Stomach (tissue), 9 donors: ENCODE results near the gene TTC29. TPM values are rescaled to one million over a fixed set of nuclear protein-coding genes. Genes with fewer than 3 reads are reported as not detected.

ENCODE experiments used
- DNase-seq, 2 donors: peaks; one replicate each; pipeline versions ENCODE4 v3.0.0 to v3.0.0-alpha.2; 2013 to 2019
- H3K27ac ChIP-seq, 5 donors: fragments of 200-600 bp in 4 of 5; sonication (generic) in 4 of 5; one replicate each; pipeline ENCODE4 v1.5.1; 2013 to 2019; ENCODE audit warnings: mild to moderate bottlenecking in 1 of 5, moderate library complexity in 1 of 5
- H3K27me3 ChIP-seq, 3 donors: fragments of 200-600 bp; sonication (generic); one replicate each; pipeline ENCODE4 v1.5.1; 2017 to 2019; ENCODE audit warnings: mixed run types in 1 of 3
- H3K36me3 ChIP-seq, 4 donors: fragments of 200-600 bp; sonication (generic); 1 replicate in 3 of 4; 2 replicates in 1 of 4; pipeline ENCODE4 v1.5.1; 2016 to 2019
- H3K4me1 ChIP-seq, 4 donors: fragments of 200-600 bp; sonication (generic); one replicate each; pipeline ENCODE4 v1.5.1; 2016 to 2019
- H3K4me3 ChIP-seq, 4 donors: fragments of 200-600 bp; sonication (generic) in 3 of 4; one replicate each; pipeline ENCODE4 v1.5.1; 2016 to 2019; ENCODE audit warnings: mild to moderate bottlenecking in 1 of 4
- H3K9me3 ChIP-seq, 4 donors: fragments of 200-600 bp; sonication (generic); one replicate each; pipeline ENCODE4 v1.5.1; 2016 to 2019
- CTCF ChIP-seq, 7 experiments: fragments of 450-650 bp in 4 of 7; fragments of 200-600 bp in 3 of 7; sonication (generic) in 3 of 7; IDR thresholded peaks; one replicate each; pipeline ENCODE4 v1.5.1; 2016 to 2019; ENCODE audit warnings: antibody characterized with exemption in 7 of 7, control low read depth in 2 of 7, mild to moderate bottlenecking in 1 of 7
- EP300 ChIP-seq: sonication (generic); formaldehyde crosslinking; IDR thresholded peaks from one replicate; pipeline ENCODE4 v1.6.1; 2017; ENCODE audit warnings: antibody characterized with exemption
- POLR2A ChIP-seq, 4 donors: fragments of 450-650 bp; IDR thresholded peaks; one replicate each; pipeline ENCODE4 v1.6.1; 2016; ENCODE audit warnings: antibody characterized with exemption in 4 of 4, control low read depth in 2 of 4, mild to moderate bottlenecking in 1 of 4, moderate library complexity in 1 of 4
- POLR2AphosphoS5 ChIP-seq, 3 donors: sonication (generic); formaldehyde crosslinking; IDR thresholded peaks; one replicate each; pipeline ENCODE4 v1.6.1; 2016; ENCODE audit warnings: antibody characterized with exemption in 3 of 3
- WGBS, 5 donors: extraction: QIAGEN DNeasy Blood & Tissue Kit in 3 of 5; methylation state at CpG; one replicate each; pipeline versions ENCODE4 v1.1.5 to v1.1.7; 2013 to 2018; 5-methylcytosine and 5-hydroxymethylcytosine counted together
- intact Hi-C: fragments of 100-400 bp; cut with DNase I; formaldehyde crosslinking; loops from one replicate; pipeline ENCODE4 v1.15.1; 2023; ENCODE audit warnings: low total_unique reads
- polyA plus RNA-seq, 3 donors: library from polyadenylated mRNA; stranded (reverse); fragments of 200-250 nt; gene quantifications; one replicate each; pipeline ENCODE4 v1.2.3, GENCODE V29; 2013
- total RNA-seq, 5 donors: library from RNA; depleted of rRNA; stranded (reverse); fragments of >200 nt; gene quantifications; one replicate each; pipeline versions ENCODE4 v1.1.0 to v1.2.3, GENCODE V29; 2014 to 2016
- donor health status: healthy with polysubstance abuse.
- donor health status: Bipolar disorder and iron deficiency.
- donor health status: healthy.

Gene TTC29
- total and polyA plus RNA-seq, 8 donors = 0.37 TPM; not detected in 7

GRCh38 chr4:146883070-146883469, 62.6 kb downstream of the TTC29 start:
- no peak for DNase-seq
- H3K36me3 ChIP-seq = no peaks in the 10 kb centered on the region
- no peaks in the 10 kb centered on the region for H3K9me3 ChIP-seq
- H3K27me3 ChIP-seq = no peaks in the 10 kb centered on the region
- no peaks in the 10 kb centered on the region for H3K4me1 ChIP-seq
- TF ChIP-seq POLR2A (IDR thresholded peaks at IDR 0.05) (no peak), CTCF (IDR thresholded peaks at IDR 0.05) (no peak), EP300 (no peak)
- no peak overlapping the region for H3K27ac ChIP-seq
- 82 to 89% (median 85%) methylated on average over 3 of the region's 3 CpGs for WGBS, 5 donors
- no peak overlapping the region for H3K4me3 ChIP-seq
- intact Hi-C loops = no loop called here

- DNase-seq = no peak
- TF ChIP-seq EP300 (no peak), POLR2A (IDR thresholded peaks at IDR 0.05) (no peak), POLR2AphosphoS5 (IDR thresholded peaks at IDR 0.05) (no peak), CTCF (IDR thresholded peaks at IDR 0.05) (no peak)
- no peaks in the 10 kb centered on the region for H3K4me1 ChIP-seq
- intact Hi-C loops = no loop called here
- no peak overlapping the region for H3K27ac ChIP-seq
- no peaks in the 10 kb centered on the region for H3K27me3 ChIP-seq
- WGBS, 5 donors = 45 to 69% (median 54%) methylated on average over 3 of the region's 3 CpGs
- H3K36me3 ChIP-seq = no peaks in the 10 kb centered on the region
- H3K9me3 ChIP-seq = no peaks in the 10 kb centered on the region
- no peak overlapping the region for H3K4me3 ChIP-seq
These were observed 88.4 kb downstream of the TTC29 start for GRCh38 chr4:146857298-146857697.

- DNase-seq = no peak
- H3K9me3 ChIP-seq = no peaks in the 10 kb centered on the region
- TF ChIP-seq EP300 = no peak
- TF ChIP-seq POLR2AphosphoS5 (IDR thresholded peaks at IDR 0.05) = no peak
- TF ChIP-seq POLR2A (IDR thresholded peaks at IDR 0.05) = no peak
- TF ChIP-seq CTCF (IDR thresholded peaks at IDR 0.05) = no peak
- 78 to 96% (median 86%) methylated on average over 4 of the region's 4 CpGs for WGBS, 5 donors
- no peak overlapping the region for H3K27ac ChIP-seq
- intact Hi-C loops = no loop called here
- no peaks in the 10 kb centered on the region for H3K4me1 ChIP-seq
- H3K4me3 ChIP-seq = no peak overlapping the region
- H3K27me3 ChIP-seq = no peaks in the 10 kb centered on the region
- no peaks in the 10 kb centered on the region for H3K36me3 ChIP-seq
These were observed 89.9 kb downstream of the TTC29 start for GRCh38 chr4:146855761-146856160.

GRCh38 chr4:146852360-146852759, 93.3 kb downstream of the TTC29 start:
- no peaks in the 10 kb centered on the region for H3K27me3 ChIP-seq
- no peak for DNase-seq
- H3K27ac ChIP-seq = no peak overlapping the region
- no peak overlapping the region for H3K4me3 ChIP-seq
- H3K9me3 ChIP-seq = no peaks in the 10 kb centered on the region
- intact Hi-C loops = no loop called here
- no peaks in the 10 kb centered on the region for H3K4me1 ChIP-seq
- 37 to 54% (median 42%) methylated on average over 2 of the region's 2 CpGs for WGBS, 5 donors
- TF ChIP-seq CTCF (IDR thresholded peaks at IDR 0.05) (no peak), EP300 (no peak), POLR2AphosphoS5 (IDR thresholded peaks at IDR 0.05) (no peak), POLR2A (IDR thresholded peaks at IDR 0.05) (no peak)
- no peaks in the 10 kb centered on the region for H3K36me3 ChIP-seq
